WTC11 (cell line): Measurements from ENCODE around the gene VTI1B. TPM values are rescaled to one million over a fixed set of nuclear protein-coding genes. Genes with fewer than 3 reads are reported as not detected.
"Not testable (repeated sequence)": the region's sequence is repeated elsewhere in the genome, so short reads cannot be mapped to it uniquely, and the experiment has no call there.

ENCODE experiments used
- ATAC-seq: fragments of 200-7000 bp; cut with Tn5 transposase; 2 replicates; pipeline ENCODE4 v1.10.0; 2021; ENCODE audit warnings: mild to moderate bottlenecking, moderate library complexity
- CTCF ChIA-PET: fragments of 300-600 bp; sonication (Branson Sonifier 250); formaldehyde crosslinking; loops from one replicate; lab custom pipeline; 2021; ENCODE audit warnings: antibody characterized with exemption; lab: Charles Lee
- POLR2A ChIA-PET: fragments of 350-600 bp; sonication (Branson Sonifier 250); formaldehyde crosslinking; loops from one replicate; lab custom pipeline; 2021; ENCODE audit warnings: antibody characterized with exemption; lab: Charles Lee
- DNase-seq: peaks from one replicate; pipeline ENCODE4 v3.0.0; 2021; ENCODE audit warnings: low spot score
- H3K27ac Mint-ChIP-seq: 2 replicates; pipeline ENCODE4 v1.8.0; 2021; ENCODE audit warnings: mixed read lengths
- H3K27me3 Mint-ChIP-seq: 2 replicates; pipeline ENCODE4 v1.8.0; 2021; ENCODE audit warnings: low read depth, mild to moderate bottlenecking, moderate library complexity, mixed read lengths
- H3K36me3 Mint-ChIP-seq: 2 replicates; pipeline ENCODE4 v1.8.0; 2021; ENCODE audit warnings: mixed read lengths
- H3K4me1 Mint-ChIP-seq: 2 replicates; pipeline ENCODE4 v1.8.0; 2022; ENCODE audit warnings: mixed read lengths
- H3K4me3 Mint-ChIP-seq: 2 replicates; pipeline ENCODE4 v1.8.0; 2021; ENCODE audit warnings: mild to moderate bottlenecking, moderate library complexity, mixed read lengths
- H3K9me3 Mint-ChIP-seq: 2 replicates; pipeline ENCODE4 v1.8.0; 2021; ENCODE audit warnings: mixed read lengths
- AFF4 ChIP-seq: sonication (generic); formaldehyde crosslinking; IDR thresholded peaks from 2 replicates; pipeline ENCODE4 v1.8.1; 2023; ENCODE audit warnings: mild to moderate bottlenecking, missing genetic modification reagents, borderline replicate concordance
- ATF1 ChIP-seq: sonication (generic); formaldehyde crosslinking; IDR thresholded peaks from 2 replicates; pipeline ENCODE4 v1.8.1; 2023; ENCODE audit warnings: mild to moderate bottlenecking, moderate library complexity, missing genetic modification reagents
- CBFB ChIP-seq: sonication (generic); formaldehyde crosslinking; IDR thresholded peaks from 2 replicates; pipeline ENCODE4 v1.8.1; 2022; ENCODE audit warnings: mild to moderate bottlenecking, low read depth, missing genetic modification reagents
- CREB1 ChIP-seq: sonication (generic); formaldehyde crosslinking; IDR thresholded peaks from 2 replicates; pipeline ENCODE4 v1.8.0; 2023; ENCODE audit warnings: mild to moderate bottlenecking, missing genetic modification reagents
- CTCF ChIP-seq: fragments of 200-600 bp; IDR thresholded peaks from 2 replicates; pipeline ENCODE4 v1.8.0; 2022; ENCODE audit warnings: antibody characterized with exemption
- FOXP1 ChIP-seq: sonication (generic); formaldehyde crosslinking; IDR thresholded peaks from 2 replicates; pipeline ENCODE4 v1.8.0; 2022; ENCODE audit warnings: missing genetic modification reagents, mild to moderate bottlenecking, moderate library complexity, borderline replicate concordance
- GTF2I ChIP-seq: fragments of 250-450 bp; sonication (Bioruptor Pico); conservative IDR thresholded peaks from 2 replicates; pipeline ENCODE4 v1.4.0; 2021; ENCODE audit warnings: mild to moderate bottlenecking
- HMGXB4 ChIP-seq: sonication (generic); formaldehyde crosslinking; IDR thresholded peaks from 2 replicates; pipeline ENCODE4 v1.8.1; 2023; ENCODE audit warnings: mild to moderate bottlenecking, moderate library complexity, missing genetic modification reagents
- IRF1 ChIP-seq: sonication (generic); formaldehyde crosslinking; IDR thresholded peaks from 2 replicates; pipeline ENCODE4 v1.8.0; 2023; ENCODE audit warnings: missing genetic modification reagents
- JAZF1 ChIP-seq: fragments of 250-450 bp; sonication (Bioruptor Pico); IDR thresholded peaks from 2 replicates; pipeline ENCODE4 v1.9.0; 2021; ENCODE audit warnings: moderate library complexity, mild to moderate bottlenecking, inconsistent platforms
- JUN ChIP-seq: sonication (generic); formaldehyde crosslinking; IDR thresholded peaks from 2 replicates; pipeline ENCODE4 v1.8.0; 2023; ENCODE audit warnings: mild to moderate bottlenecking, missing genetic modification reagents
- MAX ChIP-seq: sonication (generic); formaldehyde crosslinking; IDR thresholded peaks from 2 replicates; pipeline ENCODE4 v1.8.0; 2022; ENCODE audit warnings: mild to moderate bottlenecking, missing genetic modification reagents
- MYBL2 ChIP-seq: sonication (generic); formaldehyde crosslinking; IDR thresholded peaks from 2 replicates; pipeline ENCODE4 v1.8.1; 2023; ENCODE audit warnings: mild to moderate bottlenecking, moderate library complexity, missing genetic modification reagents
- NR3C1 ChIP-seq: sonication (generic); formaldehyde crosslinking; conservative IDR thresholded peaks from 2 replicates; pipeline ENCODE4 v1.8.1; 2023; ENCODE audit warnings: low read depth, mild to moderate bottlenecking, missing genetic modification reagents
- SP1 ChIP-seq: sonication (generic); formaldehyde crosslinking; conservative IDR thresholded peaks from 2 replicates; pipeline ENCODE4 v1.8.1; 2022; ENCODE audit warnings: missing genetic modification reagents
- TCF7 ChIP-seq: sonication (generic); formaldehyde crosslinking; IDR thresholded peaks from 2 replicates; pipeline ENCODE4 v1.8.0; 2022; ENCODE audit warnings: mild to moderate bottlenecking, low read depth, missing genetic modification reagents, moderate library complexity
- ZNF317 ChIP-seq: sonication (generic); formaldehyde crosslinking; IDR thresholded peaks from 2 replicates; pipeline ENCODE4 v1.8.1; 2023; ENCODE audit warnings: low read depth, mild to moderate bottlenecking, moderate library complexity, missing genetic modification reagents, borderline replicate concordance
- total RNA-seq: library from RNA; stranded (reverse); gene quantifications from 3 replicates; pipeline ENCODE4 v1.2.3, GENCODE V29; 2021

The VTI1B gene
- total RNA-seq, 1 experiment from 2014 or later, result 108 TPM

- no peak for TF ChIP-seq ZNF317 (CRISPR knock-in tag)
Observed at GRCh38 chr14:67602995-67603545, 71.4 kb downstream of the VTI1B start (continued).

- DNase-seq (no peak), ATAC-seq (no peak)
- Mint-ChIP-seq H3K27ac (no peak overlapping the region), H3K36me3 (no peaks in the 10 kb centered on the region), H3K4me1 (peaks cover 8% of the 10 kb centered on the region), H3K27me3 (peaks cover 76% of the 10 kb centered on the region), H3K4me3 (no peak overlapping the region), H3K9me3 (no peaks in the 10 kb centered on the region)
- TF ChIP-seq IRF1 (CRISPR knock-in tag) (no peak), GTF2I (CRISPR knock-in tag) (no peak), AFF4 (CRISPR knock-in tag) (no peak), CREB1 (CRISPR knock-in tag) (no peak)
- CTCF ChIA-PET, result no interaction called here
- POLR2A ChIA-PET, result no interaction called here
Observed at GRCh38 chr14:67602076-67602475, 72.4 kb downstream of the VTI1B start.

GRCh38 chr14:67600562-67600974, 73.9 kb downstream of the VTI1B start:
- H3K27me3 Mint-ChIP-seq, result peaks cover 62% of the 10 kb centered on the region
- not testable (repeated sequence) for H3K9me3 Mint-ChIP-seq, H3K4me1 Mint-ChIP-seq, ATAC-seq, DNase-seq, H3K36me3 Mint-ChIP-seq
- 0 out of 2 replicates have a peak overlapping the region, but pooled peaks have one; percentile 88 for H3K27ac Mint-ChIP-seq
- ChIA-PET CTCF (interaction anchor here (0.6 to 3.7 kb wide), 43 partner anchors 9 to 1224 kb away, joined by 3 to 40 read pairs (median 5); partner anchors contain the start of genes ARG2, PLEKHH1 and RDH11), POLR2A (interaction anchor here (1.0 to 2.9 kb wide), 8 partner anchors 9 to 180 kb away, joined by 3 to 25 read pairs (median 4); partner anchors contain the start of genes ARG2 and RDH11)
- 0 out of 2 replicates have a peak, but pooled peaks have one; percentile 32 for TF ChIP-seq GTF2I (CRISPR knock-in tag)
- peak overlapping the region; percentile 90 for H3K4me3 Mint-ChIP-seq

GRCh38 chr14:67599698-67600561, 74.5 kb downstream of the VTI1B start, which contains the start of gene PIGH:
Gene PIGH, minus strand, starts transcription at chr14:67600268. Its CDS starts 65 bp downstream, at chr14:67600203.
- no peaks in the 10 kb centered on the region for H3K36me3 Mint-ChIP-seq
- ATAC-seq (peak; percentile 97), DNase-seq (peak; percentile 92)
- peaks cover 56% of the 10 kb centered on the region for H3K27me3 Mint-ChIP-seq
- peak within 1 kb of the TSS; percentile 88 for H3K27ac Mint-ChIP-seq
- H3K4me1 Mint-ChIP-seq, result peaks cover 8% of the 10 kb centered on the region
- POLR2A ChIA-PET, result interaction anchor here (0.6 to 2.9 kb wide), 10 partner anchors 9 to 335 kb away, joined by 3 to 25 read pairs (median 4); partner anchors contain the start of genes ARG2 and RDH11
- H3K4me3 Mint-ChIP-seq, result peak within 1 kb of the TSS; percentile 90
- CTCF ChIA-PET, result interaction anchor here (0.6 to 3.7 kb wide), 44 partner anchors 9 to 1224 kb away, joined by 3 to 40 read pairs (median 5); partner anchors contain the start of genes ARG2, PLEKHH1 and RDH11
- no peaks in the 10 kb centered on the region for H3K9me3 Mint-ChIP-seq
- TF ChIP-seq NR3C1 (CRISPR knock-in tag) (no peak), MYBL2 (no peak), CBFB (CRISPR knock-in tag) (no peak), FOXP1 (peak; percentile 66; the same call in 1 of the 2 replicates), HMGXB4 (peak; percentile 95), JUN (CRISPR knock-in tag) (no peak), SP1 (CRISPR knock-in tag) (peak; percentile 75), TCF7 (no peak), JAZF1 (CRISPR knock-in tag) (no peak), MAX (CRISPR knock-in tag) (peak; percentile 54), CTCF (0 out of 2 replicates have a peak, but pooled peaks have one; percentile 22), ATF1 (0 out of 2 replicates have a peak, but pooled peaks have one; percentile 33)
